ENCODE results near the gene DNAJC25. TPM values are rescaled to one million over a fixed set of nuclear protein-coding genes. Genes with fewer than 3 reads are reported as not detected.

Gene DNAJC25
- total and polyA plus RNA-seq, 4 donors, result 5.0 to 6.5 (median 6.0) TPM

DNA sequence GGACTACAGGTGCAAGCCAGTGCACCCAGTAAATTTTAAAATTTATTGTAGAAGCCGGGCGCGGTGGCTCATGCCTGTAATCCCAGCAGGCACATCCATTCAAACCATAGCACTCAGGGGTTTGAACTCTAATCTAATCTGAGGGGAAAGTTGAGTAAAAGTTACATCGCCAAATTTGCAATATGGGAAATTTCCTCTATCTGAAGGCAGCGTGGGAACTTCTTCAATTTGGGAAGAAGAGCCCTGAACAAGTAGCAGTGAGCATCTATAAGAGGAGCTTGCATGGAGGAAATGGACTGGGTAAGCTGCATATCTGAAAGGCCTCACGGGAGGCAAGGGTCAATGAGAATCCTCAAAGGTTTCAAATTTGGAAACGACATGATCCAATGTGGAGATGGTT is 2.7 kb upstream of the DNAJC25 start:
- Histone ChIP-seq H3K9me3 (ENCODE audit: control insufficient read depth in 4 of 4, insufficient read depth in 3 of 4, low read length in 3 of 4) (no peaks in the 10 kb centered on the region), H3K4me1 (ENCODE audit: control insufficient read depth in 5 of 5, insufficient read depth in 5 of 5, low read length in 5 of 5) (peaks cover 2 to 20% (median 8%) of the 10 kb centered on the region in 5 donors), H3K4me3 (no peak overlapping the region), H3K27ac (ENCODE audit: low read depth in 1 of 2, low read length in 1 of 2) (no peak overlapping the region), H3K27me3 (ENCODE audit: control insufficient read depth in 3 of 3, insufficient read depth in 3 of 3, low read length in 2 of 3) (peaks cover 0 to 4% (median 0%) of the 10 kb centered on the region in 3 donors), H3K9ac (ENCODE audit: insufficient read depth in 1 of 2, low read length in 2 of 2) (no peak overlapping the region), H3K36me3 (ENCODE audit: control insufficient read depth in 4 of 4, insufficient read depth in 4 of 4, low read length in 4 of 4) (peaks cover 0 to 5% (median 0%) of the 10 kb centered on the region in 4 donors)
- no peak for DNase-seq
- TF ChIP-seq, protein P1, sequence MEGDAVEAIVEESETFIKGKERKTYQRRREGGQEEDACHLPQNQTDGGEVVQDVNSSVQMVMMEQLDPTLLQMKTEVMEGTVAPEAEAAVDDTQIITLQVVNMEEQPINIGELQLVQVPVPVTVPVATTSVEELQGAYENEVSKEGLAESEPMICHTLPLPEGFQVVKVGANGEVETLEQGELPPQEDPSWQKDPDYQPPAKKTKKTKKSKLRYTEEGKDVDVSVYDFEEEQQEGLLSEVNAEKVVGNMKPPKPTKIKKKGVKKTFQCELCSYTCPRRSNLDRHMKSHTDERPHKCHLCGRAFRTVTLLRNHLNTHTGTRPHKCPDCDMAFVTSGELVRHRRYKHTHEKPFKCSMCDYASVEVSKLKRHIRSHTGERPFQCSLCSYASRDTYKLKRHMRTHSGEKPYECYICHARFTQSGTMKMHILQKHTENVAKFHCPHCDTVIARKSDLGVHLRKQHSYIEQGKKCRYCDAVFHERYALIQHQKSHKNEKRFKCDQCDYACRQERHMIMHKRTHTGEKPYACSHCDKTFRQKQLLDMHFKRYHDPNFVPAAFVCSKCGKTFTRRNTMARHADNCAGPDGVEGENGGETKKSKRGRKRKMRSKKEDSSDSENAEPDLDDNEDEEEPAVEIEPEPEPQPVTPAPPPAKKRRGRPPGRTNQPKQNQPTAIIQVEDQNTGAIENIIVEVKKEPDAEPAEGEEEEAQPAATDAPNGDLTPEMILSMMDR (IDR thresholded peaks at IDR 0.05; ENCODE audit: control extremely low read depth, extremely low read depth), result no peak
- WGBS, 2 donors, result 80 to 82% methylated on average over 7 of the region's 7 CpGs
- ATAC-seq (ENCODE audit: insufficient read depth, low FRiP score), result no peak

DNA sequence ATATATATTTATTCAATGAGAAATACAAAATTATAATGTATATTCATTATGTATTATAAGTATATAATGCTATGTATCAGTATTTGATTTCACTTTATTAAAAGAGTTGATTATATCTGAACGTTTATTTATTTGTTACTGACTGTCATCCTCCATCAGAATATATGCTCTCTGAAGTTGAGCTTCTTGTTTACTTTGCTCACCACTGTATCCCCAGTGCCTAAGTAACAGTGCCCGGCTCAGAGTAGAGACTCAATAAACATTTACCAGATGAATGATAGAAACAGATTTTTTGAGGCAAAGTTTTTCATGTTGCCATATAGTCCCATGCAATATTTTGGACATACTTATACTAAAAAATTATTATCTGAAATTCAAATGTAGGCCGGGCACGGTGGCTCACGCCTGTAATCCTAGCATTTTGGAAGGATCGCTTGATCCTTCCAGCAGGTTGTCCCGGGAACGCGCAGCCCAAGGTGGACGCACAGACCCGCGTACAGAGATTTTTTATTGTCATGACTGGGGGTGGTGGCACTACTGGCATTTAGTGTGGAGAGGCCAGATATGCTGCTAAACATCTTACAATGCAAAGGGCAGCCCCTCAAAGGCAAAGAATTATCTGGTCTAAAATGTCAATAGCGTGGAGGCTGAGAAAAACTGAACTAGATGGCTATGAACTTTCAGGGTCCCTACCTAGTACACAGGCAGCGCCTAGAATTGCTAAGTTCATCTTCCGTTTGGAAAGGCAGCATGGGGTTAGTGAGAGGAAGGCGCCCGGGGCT is 761 bp upstream of the DNAJC25 start:
- WGBS, 2 donors, result 10 to 12% methylated on average over 17 of the region's 17 CpGs
- H3K9ac ChIP-seq (ENCODE audit: insufficient read depth in 1 of 2, low read length in 2 of 2), result peak overlapping the region; percentile 72 to 80
- H3K27ac ChIP-seq (ENCODE audit: low read depth in 1 of 2, low read length in 1 of 2), result peak overlapping the region in 1 of 2 donors; percentile 11
- no peaks in the 10 kb centered on the region for H3K27me3 ChIP-seq (ENCODE audit: control insufficient read depth in 3 of 3, insufficient read depth in 3 of 3, low read length in 2 of 3)
- H3K4me1 ChIP-seq (ENCODE audit: control insufficient read depth in 5 of 5, insufficient read depth in 5 of 5, low read length in 5 of 5), result peaks cover 2 to 21% (median 8%) of the 10 kb centered on the region in 5 donors
- H3K9me3 ChIP-seq (ENCODE audit: control insufficient read depth in 4 of 4, insufficient read depth in 3 of 4, low read length in 3 of 4), result no peaks in the 10 kb centered on the region
- TF ChIP-seq, protein P1 (IDR thresholded peaks at IDR 0.05; ENCODE audit: control extremely low read depth, extremely low read depth), result no peak
- peak overlapping the region; percentile 98 for H3K4me3 ChIP-seq
- H3K36me3 ChIP-seq (ENCODE audit: control insufficient read depth in 4 of 4, insufficient read depth in 4 of 4, low read length in 4 of 4), result peaks cover 0 to 5% (median 0%) of the 10 kb centered on the region in 4 donors
- DNase-seq (no peak), ATAC-seq (ENCODE audit: insufficient read depth, low FRiP score) (peak; percentile 9)

DNA sequence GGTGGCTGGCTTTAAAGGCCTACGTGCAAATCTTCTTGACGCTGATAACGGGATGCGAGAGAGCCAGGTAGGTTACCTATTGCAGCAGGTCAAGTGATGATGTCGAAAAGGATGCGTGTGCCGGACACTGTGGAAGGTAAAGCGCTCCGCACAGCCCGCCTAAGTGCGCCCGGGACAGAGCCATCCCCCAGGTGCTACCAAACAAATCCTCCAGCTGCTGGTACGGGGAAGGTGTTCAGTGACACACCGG is 245 bp upstream of the DNAJC25 start:
- TF ChIP-seq, protein P1 (IDR thresholded peaks at IDR 0.05; ENCODE audit: control extremely low read depth, extremely low read depth), result no peak

More for the DNA sequence above, 245 bp upstream of the DNAJC25 start:
- Histone ChIP-seq H3K27ac (ENCODE audit: low read depth in 1 of 2, low read length in 1 of 2) (peak overlapping the region in 1 of 2 donors; percentile 11), H3K4me1 (ENCODE audit: control insufficient read depth in 5 of 5, insufficient read depth in 5 of 5, low read length in 5 of 5) (peaks cover 2 to 25% (median 8%) of the 10 kb centered on the region in 5 donors), H3K9me3 (ENCODE audit: control insufficient read depth in 4 of 4, insufficient read depth in 3 of 4, low read length in 3 of 4) (no peaks in the 10 kb centered on the region), H3K4me3 (peak overlapping the region; percentile 98), H3K9ac (ENCODE audit: insufficient read depth in 1 of 2, low read length in 2 of 2) (peak overlapping the region; percentile 72 to 80), H3K27me3 (ENCODE audit: control insufficient read depth in 3 of 3, insufficient read depth in 3 of 3, low read length in 2 of 3) (no peaks in the 10 kb centered on the region), H3K36me3 (ENCODE audit: control insufficient read depth in 4 of 4, insufficient read depth in 4 of 4, low read length in 4 of 4) (peaks cover 0 to 5% (median 0%) of the 10 kb centered on the region in 4 donors)
- ATAC-seq (ENCODE audit: insufficient read depth, low FRiP score) (no peak), DNase-seq (no peak)
- 0 to 1% methylated on average over 14 of the region's 14 CpGs for WGBS, 2 donors
